ENCODE results near the gene CPT1A.

GRCh38 chr11:68863553-68864265 lies 22.0 kb upstream of the CPT1A start:
- TF ChIP-seq POLR2A (IDR thresholded peaks at IDR 0.05; ENCODE audit: low read depth, low read length) = no peak
- TF ChIP-seq USF2 (IDR thresholded peaks at IDR 0.05; ENCODE audit: borderline replicate concordance, low read depth, low read length) = no peak
- no peak for TF ChIP-seq ZBTB11 (CRISPR knock-in tag; IDR thresholded peaks at IDR 0.05)
